ENCODE measurements around the gene BPHL.
"Not testable (repeated sequence)": the region's sequence is repeated elsewhere in the genome, so short reads cannot be mapped to it uniquely, and the experiment has no call there.

DNA sequence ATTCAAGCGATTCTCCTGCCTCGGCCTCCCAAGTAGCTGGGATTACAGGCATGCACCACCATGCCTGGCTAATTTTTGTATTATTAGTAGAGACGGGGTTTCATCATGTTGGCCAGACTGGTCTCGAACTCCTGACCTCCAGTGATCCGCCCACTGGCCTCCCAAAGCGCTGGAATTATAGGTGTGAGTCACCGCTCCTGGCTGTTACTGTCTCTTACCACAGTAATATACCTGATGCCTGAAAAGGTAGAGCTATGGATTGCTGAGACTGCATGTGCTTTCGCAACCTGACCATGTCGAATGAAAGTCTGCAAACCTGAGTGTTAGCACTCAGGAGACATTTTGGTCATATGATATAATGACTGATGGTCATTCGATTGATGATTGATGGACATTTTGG lies 70.7 kb downstream of the BPHL start:
- TF ChIP-seq CTCF (IDR thresholded peaks at IDR 0.05; ENCODE audit: borderline replicate concordance, extremely low read depth, low read length, poor library complexity, severe bottlenecking); EZH2 (IDR thresholded peaks at IDR 0.05; ENCODE audit: borderline replicate concordance, low read depth, low read length, severe bottlenecking): not testable (repeated sequence)
